Ramos (cell line): ENCODE measurements around the gene C20orf173.

Source experiments
- in situ Hi-C: fragments of 300-500 bp; cut with MboI; formaldehyde crosslinking; loops from one replicate; pipeline ENCODE4 v1.14.3; 2022; ENCODE audit warnings: low sequenced_read_pairs; ENCODE audit not compliant: unreplicated experiment

Gene C20orf173

GRCh38 chr20:35510951-35511735, 18.3 kb downstream of the C20orf173 start:
- in situ Hi-C loops = no loop called here

GRCh38 chr20:35508493-35509218, 20.8 kb downstream of the C20orf173 start:
- in situ Hi-C loops = no loop called here

GRCh38 chr20:35506872-35507638, 22.4 kb downstream of the C20orf173 start:
- in situ Hi-C loops = no loop called here

- in situ Hi-C loops = no loop called here
Measured at GRCh38 chr20:35506179-35506578, 23.3 kb downstream of the C20orf173 start.

GRCh38 chr20:35504751-35505150, 24.7 kb downstream of the C20orf173 start:
- in situ Hi-C loops = no loop called here

GRCh38 chr20:35503841-35504561, 25.5 kb downstream of the C20orf173 start:
- in situ Hi-C loops = no loop called here

- in situ Hi-C loops = no loop called here
Measured at GRCh38 chr20:35503281-35503680, 26.2 kb downstream of the C20orf173 start.

GRCh38 chr20:35502352-35502751, 27.1 kb downstream of the C20orf173 start:
- in situ Hi-C loops = no loop called here

- in situ Hi-C loops = no loop called here
Measured at GRCh38 chr20:35499271-35499670, 30.2 kb downstream of the C20orf173 start.

GRCh38 chr20:35497780-35498189, 31.7 kb downstream of the C20orf173 start:
- in situ Hi-C loops = no loop called here

GRCh38 chr20:35497320-35497719, 32.1 kb downstream of the C20orf173 start:
- in situ Hi-C loops = no loop called here

GRCh38 chr20:35496481-35496880, 33.0 kb downstream of the C20orf173 start:
- in situ Hi-C loops = no loop called here

GRCh38 chr20:35492352-35492751, 37.1 kb downstream of the C20orf173 start:
- in situ Hi-C loops = no loop called here

- in situ Hi-C loops = no loop called here
Measured at GRCh38 chr20:35491823-35492222, 37.6 kb downstream of the C20orf173 start.

GRCh38 chr20:35490736-35491181, 38.7 kb downstream of the C20orf173 start:
- in situ Hi-C loops = no loop called here

GRCh38 chr20:35489717-35490116, 39.7 kb downstream of the C20orf173 start:
- in situ Hi-C loops = no loop called here

- in situ Hi-C loops = no loop called here
Measured at GRCh38 chr20:35487479-35487878, 42.0 kb downstream of the C20orf173 start.

- in situ Hi-C loops = no loop called here
Measured at GRCh38 chr20:35479798-35480197, 49.7 kb downstream of the C20orf173 start.

- in situ Hi-C loops = no loop called here
Measured at GRCh38 chr20:35478804-35479472, 50.5 kb downstream of the C20orf173 start.
